ENCODE measurements around the gene COL11A1. TPM values are rescaled to one million over a fixed set of nuclear protein-coding genes. Genes with fewer than 3 reads are reported as not detected.

COL11A1 gene
- total and polyA plus RNA-seq, 9 of the 15 experiments (the other 6 are each of a cell fraction or from before 2014, with no cell fraction given): 0.07 TPM; not detected in 8

GRCh38 chr1:102897557-102897956 is 210.8 kb downstream of the COL11A1 start:
- H4K20me1 ChIP-seq (replicated peaks; ENCODE audit: control insufficient read depth, insufficient read depth, low read length): no peaks in the 10 kb centered on the region
- no peaks in the 10 kb centered on the region for H3K36me3 ChIP-seq (ENCODE audit: control insufficient read depth, insufficient read depth, low read length)
- intact Hi-C loops (cut with micrococcal nuclease): no loop called here
- H3K9me3 ChIP-seq (replicated peaks; ENCODE audit: control insufficient read depth, insufficient read depth, low read depth, low read length): peaks cover 3% of the 10 kb centered on the region
- H3K27me3 ChIP-seq (ENCODE audit: control insufficient read depth in 2 of 2, insufficient read depth in 2 of 2, low read length in 2 of 2): no peaks in the 10 kb centered on the region
- no peaks in the 10 kb centered on the region for H3K9me1 ChIP-seq (ENCODE audit: control insufficient read depth, insufficient read depth, low read length)
- 0% methylated on average over 3 of the region's 3 CpGs for WGBS (ENCODE audit: insufficient coverage, low coverage, missing lambda C conversion rate)
- no TSS peak for BruUV-seq (replicated peaks)
- no peak overlapping the region for H3K4me2 ChIP-seq (ENCODE audit: insufficient read depth, low read length)
- H3K4me1 ChIP-seq (replicated peaks in 1 of 2; ENCODE audit: control insufficient read depth in 2 of 2, insufficient read depth in 2 of 2, low read length in 2 of 2): no peaks in the 10 kb centered on the region
- H3K27ac ChIP-seq (ENCODE audit: extremely low read depth, low read depth, low read length): no peak overlapping the region
- no peak overlapping the region for H2AFZ ChIP-seq (ENCODE audit: low read depth, low read length)
- TF ChIP-seq SMARCB1 (IDR thresholded peaks at IDR 0.05; ENCODE audit: insufficient read length, low read depth) (no peak), NFXL1 (CRISPR knock-in tag; IDR thresholded peaks at IDR 0.05) (no peak), ZNF398 (CRISPR knock-in tag; IDR thresholded peaks at IDR 0.05) (no peak), SMAD1 (IDR thresholded peaks at IDR 0.05; ENCODE audit: low read depth, low read length, partially characterized antibody) (no peak), ELF1 (tag; IDR thresholded peaks at IDR 0.05) (no peak), ZFP36 (IDR thresholded peaks at IDR 0.05; ENCODE audit: low read depth, low read length, partially characterized antibody) (no peak), SAFB2 (IDR thresholded peaks at IDR 0.05; ENCODE audit: borderline replicate concordance, low read depth, low read length, severe bottlenecking) (no peak), ZNF780A (CRISPR knock-in tag; IDR thresholded peaks at IDR 0.05) (no peak), HNRNPUL1 (IDR thresholded peaks at IDR 0.05; ENCODE audit: low read length) (no peak), RBM39 (optimal IDR thresholded peaks at IDR 0.05; ENCODE audit: low read depth, low read length) (no peak)
- POLR2A ChIA-PET: no interaction called here
- no peak overlapping the region for H3K9ac ChIP-seq (ENCODE audit: insufficient read depth in 1 of 2, low read depth in 2 of 2, low read length in 2 of 2)
- DNase-seq (ENCODE audit: extremely low read depth in 1 of 4, low spot score in 3 of 4) (no peak), ATAC-seq (no peak), FAIRE-seq (no peak)
- in situ Hi-C loops (cut with MboI): no loop called here
- no peak overlapping the region for H3K4me3 ChIP-seq
- CTCF ChIA-PET (ENCODE audit: low intra/inter-chr PET ratio): no interaction called here
- no peaks in the 10 kb centered on the region for H3K79me2 ChIP-seq (ENCODE audit: control insufficient read depth, insufficient read depth, low read length)
